Stimulated activated naive CD8-positive, alpha-beta T cell treated with anti-CD3 and anti-CD28 coated beads, Interleukin-15, amount 100 ng/mL, for 72 hours (primary cell): ENCODE measurements around the gene NRXN2.

Experiments used
- ATAC-seq: fragments of 150-1000 bp; cut with Tn5 transposase; 2 replicates; pipeline ENCODE4 v1.10.0; 2021; ENCODE audit warnings: mild to moderate bottlenecking, moderate library complexity
- DNase-seq, 2 donors: peaks; one replicate each; pipeline ENCODE4 v3.0.0; 2021 to 2022
- H3K27ac Mint-ChIP-seq, 2 donors: one replicate each; pipeline ENCODE4 v1.8.0; 2022; ENCODE audit warnings: mild to moderate bottlenecking in 2 of 2, mixed read lengths in 2 of 2, moderate library complexity in 2 of 2
- H3K27me3 Mint-ChIP-seq: one replicate; pipeline ENCODE4 v1.8.0; 2022; ENCODE audit warnings: mixed read lengths
- H3K4me1 Mint-ChIP-seq: one replicate; pipeline ENCODE4 v1.8.0; 2022; ENCODE audit warnings: mild to moderate bottlenecking, mixed read lengths
- H3K4me3 Mint-ChIP-seq, 2 donors: one replicate each; pipeline ENCODE4 v1.8.0; 2022; ENCODE audit warnings: mild to moderate bottlenecking in 2 of 2, mixed read lengths in 2 of 2, moderate library complexity in 1 of 2
- H3K9me3 Mint-ChIP-seq, 2 donors: one replicate each; pipeline ENCODE4 v1.8.0; 2022; ENCODE audit warnings: mixed read lengths in 2 of 2

The NRXN2 gene

DNA sequence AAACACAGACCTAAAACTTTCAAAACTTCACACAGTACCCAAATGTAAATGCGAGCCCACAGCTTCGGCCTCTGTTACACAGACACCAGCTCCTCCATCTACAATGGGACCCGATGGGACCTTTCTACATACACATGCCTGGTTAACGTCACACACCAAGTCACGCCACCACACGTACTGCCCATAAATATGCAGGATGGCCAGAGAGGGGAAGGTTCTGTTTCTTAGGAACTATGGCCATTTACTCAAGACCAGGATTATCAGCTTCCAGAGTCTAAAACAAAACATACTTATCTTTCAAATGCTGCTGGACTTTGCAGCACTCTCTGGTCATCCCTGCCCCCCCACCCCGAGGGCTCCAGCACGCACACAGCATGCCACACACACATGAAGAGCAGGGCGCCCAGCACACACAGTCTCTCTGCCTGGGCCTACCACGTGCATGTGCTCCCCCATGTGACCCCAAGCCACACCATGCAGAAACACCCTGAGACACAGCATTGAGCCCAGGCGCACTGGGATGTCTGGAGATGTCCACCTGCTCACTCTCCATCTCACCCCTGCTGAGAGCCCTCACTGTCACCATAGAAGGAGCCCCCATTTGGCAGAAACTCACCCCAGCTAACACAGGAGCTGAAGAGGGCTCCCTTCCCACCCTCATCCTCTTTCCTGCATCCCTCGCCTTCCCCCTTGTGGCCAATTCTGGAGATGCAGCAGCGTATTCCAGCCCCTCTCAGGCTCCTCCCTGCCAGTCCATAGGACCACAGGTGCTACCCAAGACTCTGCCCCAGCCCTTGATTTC, 70.2 kb downstream of the NRXN2 start:
- H3K4me3 Mint-ChIP-seq = no peak overlapping the region
- peak overlapping the region in 1 of 2 donors; percentile 39 for H3K27ac Mint-ChIP-seq
- H3K27me3 Mint-ChIP-seq = peaks cover 29% of the 10 kb centered on the region
- no peaks in the 10 kb centered on the region for H3K9me3 Mint-ChIP-seq
- DNase-seq (peak; percentile 68 to 72), ATAC-seq (peak; percentile 70)
- peaks cover 7% of the 10 kb centered on the region for H3K4me1 Mint-ChIP-seq

DNA sequence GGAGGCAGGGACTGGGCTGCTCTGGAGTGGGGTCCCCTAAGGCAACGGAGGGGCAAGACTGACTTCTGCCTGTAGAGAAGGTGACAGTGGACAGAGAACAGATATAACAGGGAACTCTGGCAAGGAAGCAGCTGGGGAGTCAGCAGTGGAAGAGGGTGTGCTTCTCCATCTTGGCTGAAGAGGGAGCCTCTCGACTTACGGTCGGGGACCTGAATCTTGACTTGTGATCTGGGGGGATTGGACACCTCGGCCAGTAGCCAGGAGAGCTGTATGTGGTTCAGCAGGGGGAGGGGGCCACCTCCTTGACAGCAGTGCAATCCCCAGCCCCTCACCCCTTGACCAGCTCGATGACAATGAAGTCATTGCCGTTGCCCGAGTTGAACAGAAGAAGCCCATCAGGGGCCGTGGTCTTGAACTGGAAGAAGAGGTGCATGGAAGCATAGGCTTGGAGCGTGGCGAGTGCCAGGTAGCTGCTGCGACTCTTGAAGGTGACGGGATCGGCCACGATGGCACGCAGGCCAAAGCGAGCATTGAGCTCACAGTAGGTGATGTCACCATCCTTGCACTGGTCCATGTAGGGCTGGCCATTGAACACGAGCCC, 72.0 kb downstream of the NRXN2 start:
- peaks cover 39% of the 10 kb centered on the region for H3K27me3 Mint-ChIP-seq
- no peak for DNase-seq
- no peak overlapping the region for H3K4me3 Mint-ChIP-seq
- peaks cover 7% of the 10 kb centered on the region for H3K4me1 Mint-ChIP-seq
- no peaks in the 10 kb centered on the region for H3K9me3 Mint-ChIP-seq
- peak overlapping the region in 1 of 2 donors; percentile 59 for H3K27ac Mint-ChIP-seq
- no peak for ATAC-seq

DNA sequence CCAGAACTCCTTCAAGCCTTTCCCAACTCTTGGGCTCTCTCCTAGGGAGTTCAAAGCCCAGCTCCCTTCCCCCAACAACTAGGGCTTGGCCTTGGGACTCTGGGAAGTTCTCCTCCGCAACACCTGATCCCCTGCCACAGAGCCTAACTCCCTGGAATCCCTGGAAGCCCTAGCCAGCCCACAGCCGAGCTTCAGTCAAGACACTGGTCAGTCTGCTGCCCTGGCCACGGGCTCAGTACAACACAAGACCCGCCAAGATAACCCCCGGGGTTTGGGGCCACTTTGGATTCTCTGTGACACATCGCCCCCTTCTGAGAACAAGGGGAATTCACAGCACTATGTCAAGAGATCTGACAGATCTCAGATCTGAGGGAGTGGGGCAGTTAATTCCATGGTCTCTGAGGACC, 73.7 kb downstream of the NRXN2 start:
- ATAC-seq (no peak), DNase-seq (no peak)
- Mint-ChIP-seq H3K27ac (no peak overlapping the region), H3K27me3 (peaks cover 56% of the 10 kb centered on the region), H3K4me1 (peaks cover 7% of the 10 kb centered on the region), H3K4me3 (no peak overlapping the region), H3K9me3 (no peaks in the 10 kb centered on the region)

DNA sequence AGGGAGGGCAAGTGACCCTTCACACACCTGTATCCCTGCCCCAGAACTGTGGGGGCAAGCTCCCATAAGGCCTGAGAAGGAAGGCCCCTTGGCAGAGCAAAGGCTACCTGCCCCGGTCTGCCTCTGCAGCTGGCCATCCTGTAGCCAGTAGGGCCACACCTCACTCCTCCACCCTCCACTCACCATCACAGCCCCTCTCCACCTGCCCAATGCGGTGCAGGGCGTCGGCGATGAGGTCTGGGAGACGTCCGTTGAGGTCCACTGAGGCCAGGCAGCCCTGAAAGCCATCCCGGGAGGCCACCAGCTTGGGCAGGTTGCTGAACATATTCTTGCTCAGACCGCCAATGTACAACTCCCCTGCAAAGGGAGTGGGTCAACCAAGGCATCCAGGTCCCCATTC, 74.4 kb downstream of the NRXN2 start:
- Mint-ChIP-seq H3K27me3 (peaks cover 64% of the 10 kb centered on the region), H3K4me3 (no peak overlapping the region), H3K9me3 (no peaks in the 10 kb centered on the region), H3K4me1 (peaks cover 7% of the 10 kb centered on the region), H3K27ac (no peak overlapping the region)
- DNase-seq (no peak), ATAC-seq (no peak)

DNA sequence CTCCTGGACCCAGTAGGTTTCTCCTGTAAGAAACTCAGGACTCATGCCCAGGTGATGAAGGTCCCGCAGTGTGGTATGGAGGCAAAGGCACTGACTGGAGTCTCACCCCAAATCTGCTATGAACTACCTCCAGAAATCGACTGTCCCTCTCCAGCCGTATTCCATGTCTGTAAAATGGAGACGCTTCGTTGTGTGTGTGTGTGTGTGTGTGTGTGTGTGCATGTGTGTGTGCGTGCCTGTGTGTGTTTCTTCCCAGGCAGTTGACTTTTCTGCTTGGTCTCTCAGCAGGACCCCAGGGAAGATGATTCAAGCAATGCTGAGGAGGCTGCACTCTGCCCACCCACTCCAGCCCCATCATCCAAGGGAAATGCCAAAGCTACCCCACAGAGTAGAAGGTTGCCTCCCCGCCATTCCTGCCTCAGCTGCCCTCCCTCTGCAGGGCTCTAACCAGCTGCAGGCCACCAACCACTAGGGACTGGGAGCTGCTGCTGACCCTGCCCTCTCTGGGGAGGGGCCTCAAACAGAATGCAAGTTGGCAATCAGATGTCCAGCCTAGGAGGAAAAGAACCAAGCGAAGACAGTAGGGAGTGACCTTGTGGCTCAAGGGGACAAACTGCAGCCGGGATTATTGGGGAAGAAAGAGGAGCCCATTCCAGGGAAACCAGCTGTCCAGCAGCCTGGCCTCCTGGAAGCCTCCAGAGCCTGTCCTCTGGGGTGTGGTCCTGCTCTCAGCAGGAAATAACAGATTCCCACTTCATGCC, 75.8 kb downstream of the NRXN2 start:
- H3K27me3 Mint-ChIP-seq = peaks cover 64% of the 10 kb centered on the region
- H3K9me3 Mint-ChIP-seq = no peaks in the 10 kb centered on the region
- DNase-seq = no peak
- no peaks in the 10 kb centered on the region for H3K4me1 Mint-ChIP-seq
- no peak overlapping the region for H3K27ac Mint-ChIP-seq
- H3K4me3 Mint-ChIP-seq = no peak overlapping the region
- no peak for ATAC-seq

DNA sequence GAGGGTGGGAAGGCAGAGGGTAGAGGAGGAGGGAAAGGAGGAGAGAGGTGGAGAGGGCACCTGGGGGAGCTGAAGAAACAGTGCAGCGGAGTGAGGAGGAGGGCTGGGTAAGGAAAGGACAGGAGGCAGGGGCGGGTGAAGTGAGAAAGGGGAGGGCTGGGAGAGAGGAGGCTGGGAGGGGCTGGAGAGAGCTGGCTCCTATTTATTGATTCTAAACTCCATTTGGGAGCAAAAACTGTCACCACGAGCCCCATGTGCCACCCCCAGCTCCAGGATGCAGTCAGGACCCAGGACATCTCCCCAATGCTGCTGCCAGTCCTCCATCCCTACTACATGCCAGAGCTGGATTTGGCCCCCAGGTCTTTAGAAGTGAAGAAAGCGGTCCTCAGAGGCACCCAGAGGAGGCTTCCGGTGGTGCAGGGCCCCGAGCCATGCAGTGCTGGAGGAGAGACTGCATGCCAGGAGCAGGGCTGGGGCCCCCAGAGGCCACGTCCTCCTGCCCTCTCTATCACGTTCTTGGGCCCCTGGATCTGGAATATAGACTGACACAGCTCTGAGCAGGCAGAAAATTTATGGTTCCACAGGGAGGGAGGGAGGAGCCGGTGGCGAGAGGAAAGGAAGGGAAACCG, 78.2 kb downstream of the NRXN2 start:
- Mint-ChIP-seq H3K4me1 (no peaks in the 10 kb centered on the region), H3K27ac (no peak overlapping the region), H3K27me3 (peaks cover 53% of the 10 kb centered on the region), H3K4me3 (no peak overlapping the region), H3K9me3 (no peaks in the 10 kb centered on the region)
- DNase-seq (no peak), ATAC-seq (peak; percentile 52)

DNA sequence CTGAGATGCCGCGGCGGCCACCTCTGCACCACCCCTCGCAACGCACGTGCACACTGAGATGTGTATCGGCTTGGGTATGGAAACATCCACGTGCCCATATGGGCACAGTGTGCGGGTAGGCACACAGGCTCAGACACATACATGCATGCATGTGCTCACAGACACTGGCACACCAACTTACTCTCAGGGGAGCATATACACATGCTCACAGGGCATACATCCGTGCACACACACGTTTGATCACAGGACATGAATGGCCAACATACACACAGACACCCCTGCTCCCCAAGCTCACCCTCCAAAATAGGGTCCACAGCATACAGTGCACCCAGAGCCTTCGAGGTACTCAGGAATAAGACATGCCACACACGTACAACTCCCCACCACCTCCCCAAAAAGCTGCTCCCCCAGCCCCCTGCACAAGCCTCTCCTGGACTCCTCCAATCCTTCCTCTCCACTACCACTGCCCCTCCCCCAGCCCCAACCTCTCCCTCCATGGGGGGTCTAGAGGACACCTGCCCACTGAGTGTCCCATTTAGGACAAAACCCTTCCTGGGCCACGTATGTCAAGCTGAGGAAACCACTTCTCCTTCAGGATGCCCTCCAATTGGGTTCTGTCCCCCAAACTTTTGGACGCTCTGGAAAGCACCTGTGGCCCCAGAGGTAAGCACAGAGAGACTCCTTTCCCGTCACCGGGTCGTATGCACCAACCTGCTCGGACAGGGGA, 78.9 kb downstream of the NRXN2 start:
- ATAC-seq = peak; percentile 39
- Mint-ChIP-seq H3K27me3 (peaks cover 48% of the 10 kb centered on the region), H3K4me1 (no peaks in the 10 kb centered on the region), H3K4me3 (no peak overlapping the region), H3K9me3 (no peaks in the 10 kb centered on the region), H3K27ac (no peak overlapping the region)
- no peak for DNase-seq

DNA sequence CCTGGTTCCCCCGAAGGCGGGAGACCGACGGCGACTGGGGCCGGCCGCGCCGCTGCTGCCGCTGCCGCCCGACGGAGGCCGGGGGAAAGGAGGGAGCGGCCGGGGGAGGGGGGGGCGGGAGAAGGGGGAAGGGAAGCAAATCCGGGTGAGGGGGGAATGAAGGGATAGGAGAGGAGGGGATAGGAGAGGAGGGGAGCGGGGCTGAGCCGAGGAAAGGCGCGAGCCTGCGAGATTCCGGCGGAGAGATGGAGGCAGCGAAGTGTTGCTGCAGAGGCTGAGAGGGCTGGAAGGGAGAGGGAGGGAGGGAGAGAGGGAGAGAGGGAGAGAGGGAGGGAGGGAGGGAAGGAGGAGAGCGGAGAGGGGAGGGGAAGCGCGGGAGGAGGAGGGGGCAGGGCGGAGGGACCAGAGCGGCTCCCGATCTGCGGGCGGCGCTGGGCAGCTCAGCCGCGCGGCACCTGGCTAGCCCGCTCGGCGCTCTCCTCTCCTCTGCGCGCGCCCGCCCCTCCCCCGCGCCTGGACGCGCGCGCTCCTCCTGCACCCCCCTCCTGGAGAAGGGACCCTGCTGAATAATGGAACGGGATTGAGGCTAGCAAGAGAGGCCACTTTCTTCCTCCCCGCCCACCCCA, 79.6 kb downstream of the NRXN2 start:
- no peaks in the 10 kb centered on the region for H3K4me1 Mint-ChIP-seq
- no peak overlapping the region for H3K4me3 Mint-ChIP-seq
- ATAC-seq (peak; percentile 16), DNase-seq (no peak)
- H3K27me3 Mint-ChIP-seq = peaks cover 41% of the 10 kb centered on the region
- no peak overlapping the region for H3K27ac Mint-ChIP-seq
- no peaks in the 10 kb centered on the region for H3K9me3 Mint-ChIP-seq

DNA sequence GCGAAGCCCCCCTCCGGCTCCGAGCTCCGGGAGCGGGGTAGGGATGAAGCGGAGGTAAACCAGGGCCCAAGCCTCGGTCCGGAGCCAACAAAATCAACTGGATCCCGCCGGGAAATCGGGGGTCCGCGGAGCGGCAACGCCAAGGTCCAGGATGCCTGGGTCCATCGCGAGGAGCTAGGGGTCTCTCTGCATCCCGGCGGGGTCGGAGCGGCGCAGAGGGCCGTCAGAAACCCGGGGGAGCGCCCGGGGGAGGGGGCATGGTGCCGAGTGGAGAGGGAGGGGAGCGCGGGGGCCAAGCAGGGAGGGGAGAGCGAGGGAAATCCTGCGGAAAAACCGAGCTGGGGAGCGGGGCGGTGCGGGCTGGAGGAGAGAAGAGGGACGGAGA, 80.1 kb downstream of the NRXN2 start:
- H3K4me1 Mint-ChIP-seq = no peaks in the 10 kb centered on the region
- peaks cover 36% of the 10 kb centered on the region for H3K27me3 Mint-ChIP-seq
- ATAC-seq (no peak), DNase-seq (no peak)
- H3K4me3 Mint-ChIP-seq = no peak overlapping the region
- no peak overlapping the region for H3K27ac Mint-ChIP-seq
- no peaks in the 10 kb centered on the region for H3K9me3 Mint-ChIP-seq

DNA sequence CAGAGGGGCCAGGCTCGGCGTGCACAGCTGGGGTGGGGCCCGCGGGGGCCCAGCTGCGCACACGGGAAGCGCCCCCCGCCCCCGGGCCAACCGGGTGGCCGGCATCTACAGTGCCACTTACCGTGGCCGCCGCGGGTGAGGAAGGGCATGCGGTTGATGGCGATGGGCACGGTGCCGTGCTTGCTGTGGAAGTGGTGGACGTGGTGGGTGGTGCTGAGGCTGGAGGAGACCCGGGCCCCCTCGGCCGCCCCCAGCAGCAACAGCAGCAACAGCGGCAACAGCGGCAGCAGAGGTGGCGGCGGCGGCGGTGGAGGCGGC, 80.6 kb downstream of the NRXN2 start:
- no peaks in the 10 kb centered on the region for H3K9me3 Mint-ChIP-seq
- ATAC-seq = no peak
- no peak for DNase-seq
- H3K4me1 Mint-ChIP-seq = no peaks in the 10 kb centered on the region
- H3K27ac Mint-ChIP-seq = no peak overlapping the region
- H3K4me3 Mint-ChIP-seq = no peak overlapping the region
- peaks cover 32% of the 10 kb centered on the region for H3K27me3 Mint-ChIP-seq

DNA sequence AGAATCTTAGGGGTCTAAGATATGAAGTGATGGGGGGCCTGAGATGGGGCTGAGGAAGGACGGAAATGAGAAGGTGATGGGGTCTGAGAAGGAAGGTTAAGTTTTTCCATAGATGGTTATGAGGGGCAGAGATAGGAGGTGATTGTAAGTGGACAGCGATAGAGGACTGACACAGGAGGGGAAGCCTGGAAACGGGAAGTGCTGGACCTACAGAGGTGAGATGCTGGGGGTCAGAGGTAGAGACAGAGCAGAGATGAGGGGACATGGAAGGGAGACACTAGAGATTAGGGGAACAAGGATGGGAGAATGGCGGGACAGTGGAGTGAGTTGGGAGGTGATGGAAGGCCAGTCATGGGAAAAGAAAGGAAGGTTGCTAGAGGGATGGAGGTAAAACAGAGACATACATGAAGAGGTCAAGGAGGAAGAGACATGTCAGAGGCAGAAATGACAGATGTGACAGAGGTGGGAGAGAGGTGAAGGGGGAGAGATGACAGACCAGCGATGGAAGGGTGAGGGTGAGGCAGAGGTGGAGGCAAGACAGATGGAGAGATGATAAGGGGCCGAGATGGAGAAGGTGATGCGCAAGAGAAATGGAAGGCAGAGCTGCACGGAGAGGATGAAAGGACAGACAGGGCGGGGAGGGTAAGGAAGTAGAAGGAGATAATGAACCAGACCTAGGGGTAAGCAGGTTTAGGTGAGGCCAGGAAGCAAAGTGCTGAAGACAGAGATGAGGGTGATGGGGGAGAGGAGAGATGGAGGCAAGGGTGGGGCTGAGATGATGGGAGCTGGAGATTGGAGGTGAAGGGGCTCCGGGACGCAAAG, 81.2 kb downstream of the NRXN2 start:
- Mint-ChIP-seq H3K4me3 (no peak overlapping the region), H3K9me3 (no peaks in the 10 kb centered on the region), H3K27me3 (peaks cover 32% of the 10 kb centered on the region), H3K27ac (no peak overlapping the region), H3K4me1 (no peaks in the 10 kb centered on the region)
- ATAC-seq = no peak
- no peak for DNase-seq

DNA sequence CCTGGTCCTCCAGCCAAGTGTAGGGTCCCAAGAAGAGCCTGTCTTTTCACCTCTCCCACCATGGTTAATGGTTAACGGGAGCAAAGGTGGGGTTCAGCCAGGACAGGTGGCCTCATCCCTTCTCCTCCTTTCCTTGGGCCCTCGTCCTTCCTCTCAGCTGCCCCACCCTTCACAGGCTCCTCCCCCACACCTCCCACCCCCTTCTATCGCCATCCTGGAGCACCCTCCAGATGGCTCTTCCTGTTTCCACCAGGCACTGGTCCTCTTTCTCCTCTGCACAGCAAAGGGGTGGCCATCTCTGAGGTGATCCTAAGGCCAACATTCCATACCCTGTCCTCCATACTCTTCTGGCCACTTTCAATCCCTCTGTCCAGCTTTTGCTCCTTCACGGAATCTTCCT, 83.1 kb downstream of the NRXN2 start:
- no peak for ATAC-seq
- Mint-ChIP-seq H3K27ac (no peak overlapping the region), H3K4me1 (no peaks in the 10 kb centered on the region), H3K4me3 (no peak overlapping the region), H3K27me3 (peaks cover 23% of the 10 kb centered on the region), H3K9me3 (no peaks in the 10 kb centered on the region)
- DNase-seq = no peak

DNA sequence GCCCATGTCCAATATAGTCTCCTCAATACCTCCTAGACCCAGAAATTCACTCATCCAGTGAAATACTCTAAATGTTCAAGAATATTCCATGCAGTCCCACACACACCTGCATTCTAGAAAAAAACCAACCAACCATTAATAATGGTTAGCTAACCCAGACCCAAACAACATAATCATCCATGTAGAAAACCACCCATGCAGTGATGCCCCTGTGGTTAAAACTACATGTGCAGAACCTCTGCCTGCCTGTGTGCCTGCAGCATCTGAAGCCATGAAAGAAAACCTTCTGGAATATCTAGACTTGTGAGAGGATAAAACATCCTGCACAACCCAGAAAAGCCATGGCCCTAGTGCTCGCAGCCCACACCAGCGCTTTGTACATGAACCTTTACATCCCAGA, 84.2 kb downstream of the NRXN2 start:
- ATAC-seq = no peak

DNA sequence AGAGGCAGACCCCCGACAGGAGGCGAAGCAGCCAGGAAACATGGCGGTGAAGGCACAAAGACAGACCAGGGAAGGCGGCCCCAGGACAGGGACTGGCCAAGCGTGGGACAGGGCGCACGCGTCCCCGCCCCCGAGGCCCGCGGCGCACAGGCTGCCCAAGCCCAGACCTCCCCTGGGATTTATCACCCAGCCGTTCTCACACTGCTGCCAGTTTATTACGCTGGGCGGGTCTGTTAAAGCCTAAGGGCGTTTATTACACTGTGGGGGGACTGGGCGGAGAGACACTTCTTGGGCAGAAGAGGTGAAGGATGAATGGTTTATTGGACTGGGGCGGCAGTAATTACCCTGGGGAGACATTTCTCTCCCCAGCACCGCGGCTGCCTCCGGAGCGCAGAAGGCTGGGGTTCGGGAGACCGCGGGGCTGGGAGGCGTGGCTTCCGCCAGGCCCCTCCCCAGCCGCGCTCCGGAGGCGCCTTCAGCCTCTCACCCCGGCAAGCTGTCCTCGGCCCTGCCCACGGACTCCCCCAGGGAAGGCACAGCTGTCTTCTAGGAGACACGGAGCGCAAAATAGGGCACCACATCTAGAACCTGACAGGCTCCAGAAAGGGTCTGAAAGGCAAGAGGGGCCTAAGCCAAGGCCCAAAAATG, 84.9 kb downstream of the NRXN2 start:
- no peak overlapping the region for H3K4me3 Mint-ChIP-seq
- H3K27me3 Mint-ChIP-seq = peaks cover 19% of the 10 kb centered on the region
- DNase-seq (no peak), ATAC-seq (no peak)
- H3K27ac Mint-ChIP-seq = no peak overlapping the region
- peaks cover 11% of the 10 kb centered on the region for H3K4me1 Mint-ChIP-seq
- H3K9me3 Mint-ChIP-seq = no peaks in the 10 kb centered on the region

More for the DNA sequence above, 84.2 kb downstream of the NRXN2 start:
- Mint-ChIP-seq H3K4me1 (peaks cover 4% of the 10 kb centered on the region), H3K4me3 (no peak overlapping the region), H3K9me3 (no peaks in the 10 kb centered on the region), H3K27me3 (peaks cover 22% of the 10 kb centered on the region), H3K27ac (no peak overlapping the region)
- no peak for DNase-seq
